AG04449 (cell line): ENCODE results near the gene ARHGAP12.

Experiments
- CTCF ChIA-PET: fragments of 350-600 bp; formaldehyde crosslinking; extraction: SDS; loops from one replicate; lab custom pipeline; 2021; ENCODE audit warnings: antibody characterized with exemption; lab: Yijun Ruan, JAX
- POLR2A ChIA-PET: fragments of 400-600, 350-600 bp; formaldehyde crosslinking; extraction: SDS; loops from one replicate; lab custom pipeline; 2020; ENCODE audit warnings: antibody characterized with exemption, inconsistent platforms; lab: Yijun Ruan, JAX
- DNase-seq: peaks from one replicate; pipeline ENCODE4 v3.0.0-alpha.2; 2010; ENCODE audit warnings: low read depth, low spot score
- H3K4me3 ChIP-seq: 2 replicates; pipeline ENCODE4 v1.5.1; 2011; ENCODE audit warnings: low read depth, mild to moderate bottlenecking, control low read depth, low read length
- CTCF ChIP-seq: IDR thresholded peaks from one replicate; pipeline ENCODE4 v1.5.1; 2011; ENCODE audit warnings: mild to moderate bottlenecking, moderate library complexity, low read length, control low read depth, inconsistent platforms; ENCODE audit not compliant: insufficient read depth; ENCODE audit errors: missing control alignments

ARHGAP12 gene

GRCh38 chr10:31768467-31768866 is 160.2 kb downstream of the ARHGAP12 start:
- CTCF ChIA-PET, result interaction anchor here (1.0 to 2.2 kb wide), 2 partner anchors 11 to 1097 kb away, joined by 3 to 10 read pairs; no protein-coding TSS in a partner anchor

GRCh38 chr10:31765541-31765940 is 163.1 kb downstream of the ARHGAP12 start:
- ChIA-PET CTCF (no interaction called here), POLR2A (no interaction called here)
- DNase-seq, result no peak
- no peak overlapping the region for H3K4me3 ChIP-seq
- TF ChIP-seq CTCF, result no peak

More at GRCh38 chr10:31768467-31768866, 160.2 kb downstream of the ARHGAP12 start:
- no peak for DNase-seq
- POLR2A ChIA-PET, result interaction anchor here (0.9 kb wide), 1 partner anchor 9 kb away, joined by 3 read pairs; no protein-coding TSS in a partner anchor
- H3K4me3 ChIP-seq, result no peak overlapping the region
- TF ChIP-seq CTCF, result no peak

- no peak for TF ChIP-seq CTCF
- ChIA-PET POLR2A (no interaction called here), CTCF (no interaction called here)
- DNase-seq, result no peak
- no peak overlapping the region for H3K4me3 ChIP-seq
Observed at GRCh38 chr10:31762316-31762715, 166.3 kb downstream of the ARHGAP12 start.

GRCh38 chr10:31761156-31761555 is 167.5 kb downstream of the ARHGAP12 start:
- ChIA-PET POLR2A (no interaction called here), CTCF (interaction anchor here (0.7 to 1.2 kb wide), 2 partner anchors 8 to 246 kb away, joined by 3 read pairs; no protein-coding TSS in a partner anchor)
- TF ChIP-seq CTCF, result no peak
- no peak overlapping the region for H3K4me3 ChIP-seq
- no peak for DNase-seq

GRCh38 chr10:31760674-31761081 is 168.0 kb downstream of the ARHGAP12 start:
- no peak for DNase-seq
- H3K4me3 ChIP-seq, result no peak overlapping the region
- ChIA-PET POLR2A (no interaction called here), CTCF (interaction anchor here (1.2 kb wide), 1 partner anchor 9 kb away, joined by 3 read pairs; no protein-coding TSS in a partner anchor)
- no peak for TF ChIP-seq CTCF

GRCh38 chr10:31759799-31760626 is 168.6 kb downstream of the ARHGAP12 start:
- no peak for TF ChIP-seq CTCF
- CTCF ChIA-PET, result interaction anchor here (1.2 kb wide), 1 partner anchor 9 kb away, joined by 3 read pairs; no protein-coding TSS in a partner anchor

More at GRCh38 chr10:31759799-31760626, 168.6 kb downstream of the ARHGAP12 start:
- POLR2A ChIA-PET, result interaction anchor here (0.6 to 1.0 kb wide), 4 partner anchors 9 to 21 kb away, joined by 3 to 5 read pairs (median 3); no protein-coding TSS in a partner anchor
- DNase-seq, result peak; percentile 86
- peak overlapping the region; percentile 89 for H3K4me3 ChIP-seq
